Urothelium cell line (cell line): Measurements from ENCODE around the gene GPC4.
"Not testable (repeated sequence)": the region's sequence is repeated elsewhere in the genome, so short reads cannot be mapped to it uniquely, and the experiment has no call there.

Experiments used
- DNase-seq: peaks from one replicate; pipeline ENCODE4 v3.0.0; 2011; ENCODE audit warnings: low spot score, mixed read lengths
- FAIRE-seq: peaks from 2 replicates; lab custom pipeline; 2011; peaks lifted over from hg19 to GRCh38; lab: Jason Lieb, UNC

Gene GPC4

GRCh38 chrX:133370696-133371275 lies 44.5 kb downstream of the GPC4 start:
- FAIRE-seq (no peak), DNase-seq (no peak)

- FAIRE-seq (no peak), DNase-seq (no peak)
Observed at GRCh38 chrX:133369065-133369464, 46.2 kb downstream of the GPC4 start.

GRCh38 chrX:133366735-133367134 lies 48.6 kb downstream of the GPC4 start:
- no peak for DNase-seq
- FAIRE-seq = no peak

GRCh38 chrX:133365871-133366611 lies 49.2 kb downstream of the GPC4 start:
- DNase-seq (no peak), FAIRE-seq (no peak)

- FAIRE-seq (no peak), DNase-seq (no peak)
Observed at GRCh38 chrX:133364865-133365264, 50.4 kb downstream of the GPC4 start.

- FAIRE-seq (no peak), DNase-seq (no peak)
Observed at GRCh38 chrX:133364196-133364595, 51.1 kb downstream of the GPC4 start.

- FAIRE-seq (no peak), DNase-seq (no peak)
Observed at GRCh38 chrX:133362538-133362937, 52.8 kb downstream of the GPC4 start.

- FAIRE-seq (no peak), DNase-seq (no peak)
Observed at GRCh38 chrX:133359466-133359865, 55.8 kb downstream of the GPC4 start.

GRCh38 chrX:133353233-133353632 lies 62.1 kb downstream of the GPC4 start:
- DNase-seq = no peak
- FAIRE-seq = no peak

GRCh38 chrX:133350751-133351150 lies 64.5 kb downstream of the GPC4 start:
- FAIRE-seq (no peak), DNase-seq (no peak)

- DNase-seq (no peak), FAIRE-seq (no peak)
Observed at GRCh38 chrX:133346026-133346425, 69.3 kb downstream of the GPC4 start.

- no peak for DNase-seq
- no peak for FAIRE-seq
Observed at GRCh38 chrX:133339566-133339965, 75.7 kb downstream of the GPC4 start.

GRCh38 chrX:133337250-133337649 lies 78.0 kb downstream of the GPC4 start:
- FAIRE-seq = no peak
- DNase-seq = no peak

- FAIRE-seq (no peak), DNase-seq (peak; percentile 0)
Observed at GRCh38 chrX:133335027-133335426, 80.3 kb downstream of the GPC4 start.

- FAIRE-seq = no peak
Observed at GRCh38 chrX:133333154-133333750, 82.0 kb downstream of the GPC4 start.

GRCh38 chrX:133332737-133333136 lies 82.6 kb downstream of the GPC4 start:
- DNase-seq (no peak), FAIRE-seq (no peak)

More at GRCh38 chrX:133333154-133333750, 82.0 kb downstream of the GPC4 start:
- DNase-seq = no peak

- no peak for FAIRE-seq
- no peak for DNase-seq
Observed at GRCh38 chrX:133330956-133331355, 84.3 kb downstream of the GPC4 start.

GRCh38 chrX:133325422-133325821 lies 89.9 kb downstream of the GPC4 start:
- no peak for DNase-seq
- no peak for FAIRE-seq

GRCh38 chrX:133323431-133323830 lies 91.9 kb downstream of the GPC4 start:
- no peak for DNase-seq
- FAIRE-seq = no peak

GRCh38 chrX:133322269-133322668 lies 93.0 kb downstream of the GPC4 start:
- not testable (repeated sequence) for FAIRE-seq, DNase-seq

GRCh38 chrX:133321451-133321850 lies 93.8 kb downstream of the GPC4 start:
- FAIRE-seq (no peak), DNase-seq (no peak)

GRCh38 chrX:133314281-133314680 lies 101.0 kb downstream of the GPC4 start:
- FAIRE-seq = no peak
- DNase-seq = no peak
